T-helper 2 cell treated with Interferon-gamma antibody and Interleukin-4, amounts not matched to agents 5 μg/mL and 100 μg/mL, for 36 hours (primary cell): ENCODE measurements around the gene WDR87.
"Not testable (repeated sequence)": the region's sequence is repeated elsewhere in the genome, so short reads cannot be mapped to it uniquely, and the experiment has no call there.

Experiments used
- DNase-seq: peaks from one replicate; pipeline ENCODE4 v3.0.0; 2021; ENCODE audit warnings: low spot score
- H3K27ac Mint-ChIP-seq: one replicate; pipeline ENCODE4 v1.8.0; 2021; ENCODE audit warnings: mild to moderate bottlenecking, mixed read lengths
- H3K27me3 Mint-ChIP-seq: one replicate; pipeline ENCODE4 v1.8.0; 2021; ENCODE audit warnings: low read depth, mixed read lengths
- H3K36me3 Mint-ChIP-seq: one replicate; pipeline ENCODE4 v1.8.0; 2021; ENCODE audit warnings: low read depth, mixed read lengths
- H3K4me1 Mint-ChIP-seq: one replicate; pipeline ENCODE4 v1.8.0; 2021; ENCODE audit warnings: low read depth, mixed read lengths
- H3K4me3 Mint-ChIP-seq: one replicate; pipeline ENCODE4 v1.8.0; 2022; ENCODE audit warnings: mild to moderate bottlenecking, moderate library complexity, mixed read lengths
- H3K9me3 Mint-ChIP-seq: one replicate; pipeline ENCODE4 v1.8.0; 2021; ENCODE audit warnings: mixed read lengths

Gene WDR87

DNA sequence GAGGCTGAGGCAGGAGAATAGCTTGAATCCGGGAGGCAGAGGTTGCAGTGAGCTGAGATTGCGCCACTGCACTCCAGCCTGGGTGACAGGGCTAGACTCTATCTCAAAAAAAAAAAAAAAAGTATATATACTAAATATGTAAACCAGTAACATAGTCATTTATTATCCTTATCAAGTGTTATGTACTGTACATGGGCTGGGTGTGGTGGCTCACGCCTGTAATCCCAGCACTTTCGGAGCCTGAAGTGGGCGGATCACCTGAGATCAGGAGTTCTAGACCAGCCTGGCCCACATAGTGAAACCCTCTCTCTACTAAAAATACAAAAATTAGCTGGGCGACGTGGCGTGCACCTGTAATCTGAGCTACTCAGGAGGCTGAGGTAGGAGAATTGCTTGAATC lies 18.2 kb upstream of the WDR87 start:
- not testable (repeated sequence) for DNase-seq, H3K27ac Mint-ChIP-seq, H3K36me3 Mint-ChIP-seq, H3K4me3 Mint-ChIP-seq, H3K9me3 Mint-ChIP-seq, H3K27me3 Mint-ChIP-seq, H3K4me1 Mint-ChIP-seq

DNA sequence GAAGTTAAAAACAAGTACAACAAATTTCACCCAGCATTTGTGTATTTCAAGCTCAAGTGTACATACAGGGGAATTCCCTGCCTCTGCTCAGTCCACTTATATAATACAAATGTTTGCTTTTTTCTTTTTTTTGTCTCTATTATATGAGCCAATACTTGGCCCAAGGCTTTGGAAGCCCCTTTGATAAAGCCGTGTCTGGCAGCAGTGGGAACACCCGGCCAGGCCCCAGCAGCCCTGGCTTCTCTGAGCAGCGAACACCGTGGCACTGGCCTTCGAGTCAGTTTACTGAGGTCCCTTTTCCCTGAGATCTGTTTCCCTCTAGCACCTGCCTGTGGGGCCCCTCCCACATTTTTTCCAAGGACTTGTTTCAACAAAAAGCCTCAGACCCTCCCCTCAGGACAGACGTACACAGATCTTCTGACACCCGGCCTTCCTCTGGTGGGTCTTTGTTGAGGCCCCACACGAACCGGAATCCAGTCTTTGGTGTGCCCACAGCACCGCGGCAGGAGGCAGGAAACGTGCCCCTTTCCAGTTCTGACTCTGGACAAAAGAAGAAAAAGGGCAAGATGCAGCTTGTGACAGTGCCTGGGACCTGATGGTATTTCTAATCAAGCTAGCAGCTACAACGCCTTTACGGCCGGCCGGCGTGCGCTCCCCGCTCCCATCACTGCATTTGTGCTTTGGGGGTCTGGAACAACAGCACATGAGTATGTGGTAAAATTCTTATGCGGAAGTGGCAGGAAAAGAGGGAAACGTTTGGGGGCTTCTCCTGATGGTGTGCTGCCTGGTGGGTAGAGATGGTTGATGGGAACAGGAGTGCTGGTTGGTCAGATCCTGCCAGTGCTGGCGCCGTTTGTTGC lies 14.4 kb upstream of the WDR87 start:
- no peak overlapping the region for H3K4me3 Mint-ChIP-seq
- no peaks in the 10 kb centered on the region for H3K36me3 Mint-ChIP-seq
- no peaks in the 10 kb centered on the region for H3K9me3 Mint-ChIP-seq
- H3K27me3 Mint-ChIP-seq: no peaks in the 10 kb centered on the region
- DNase-seq: no peak
- peaks cover 4% of the 10 kb centered on the region for H3K4me1 Mint-ChIP-seq
- no peak overlapping the region for H3K27ac Mint-ChIP-seq

DNA sequence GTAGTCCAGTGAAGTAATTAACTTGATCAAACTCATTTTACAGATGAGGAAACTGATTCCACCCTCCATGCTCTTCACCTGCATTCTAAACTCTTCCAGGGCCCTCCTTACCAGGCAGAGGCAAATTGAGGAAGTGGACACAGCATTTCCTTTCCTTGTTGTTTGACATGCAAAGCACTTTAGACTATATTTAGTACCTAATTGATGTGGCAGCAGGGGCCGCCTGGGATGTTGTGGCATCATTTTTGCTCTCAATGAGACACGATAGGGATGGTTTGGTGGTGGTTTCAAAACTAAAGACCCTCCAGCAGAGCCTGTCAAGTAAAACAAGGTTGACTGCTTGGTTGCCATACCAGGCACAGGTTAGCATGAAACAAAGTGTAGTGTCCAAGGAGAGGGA lies 8.5 kb upstream of the WDR87 start:
- H3K36me3 Mint-ChIP-seq: no peaks in the 10 kb centered on the region
- no peak overlapping the region for H3K4me3 Mint-ChIP-seq
- no peak overlapping the region for H3K27ac Mint-ChIP-seq
- peaks cover 10% of the 10 kb centered on the region for H3K4me1 Mint-ChIP-seq
- H3K9me3 Mint-ChIP-seq: no peaks in the 10 kb centered on the region
- no peak for DNase-seq
- H3K27me3 Mint-ChIP-seq: no peaks in the 10 kb centered on the region

DNA sequence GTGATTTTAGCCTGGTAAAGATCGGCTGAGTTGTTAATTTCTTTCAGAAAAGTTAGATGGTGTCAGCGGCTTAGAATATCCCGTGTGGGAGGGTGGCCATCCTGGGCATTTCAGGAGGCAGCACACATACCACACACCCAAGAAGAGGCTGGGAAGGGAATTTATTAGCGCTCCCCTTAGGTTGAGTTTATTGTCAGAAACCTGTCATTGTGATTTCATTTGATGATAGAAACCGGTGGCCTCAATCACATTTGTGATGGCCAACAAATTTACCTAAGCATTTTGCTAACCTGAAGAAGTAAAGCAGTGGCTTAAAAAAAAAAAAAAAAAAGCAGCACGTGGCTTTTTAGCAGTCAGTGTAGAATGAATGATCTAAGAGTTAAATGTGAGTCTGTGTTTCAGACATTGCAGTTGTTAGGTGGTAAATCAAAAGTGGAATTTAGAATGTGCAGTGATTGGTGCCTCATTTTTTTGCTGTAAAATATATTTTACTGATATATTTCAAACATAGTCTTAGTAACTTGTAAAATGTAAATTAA lies 3.3 kb upstream of the WDR87 start:
- Mint-ChIP-seq H3K9me3 (no peaks in the 10 kb centered on the region), H3K27me3 (no peaks in the 10 kb centered on the region), H3K4me1 (peaks cover 18% of the 10 kb centered on the region), H3K4me3 (no peak overlapping the region), H3K36me3 (no peaks in the 10 kb centered on the region), H3K27ac (no peak overlapping the region)
- no peak for DNase-seq

DNA sequence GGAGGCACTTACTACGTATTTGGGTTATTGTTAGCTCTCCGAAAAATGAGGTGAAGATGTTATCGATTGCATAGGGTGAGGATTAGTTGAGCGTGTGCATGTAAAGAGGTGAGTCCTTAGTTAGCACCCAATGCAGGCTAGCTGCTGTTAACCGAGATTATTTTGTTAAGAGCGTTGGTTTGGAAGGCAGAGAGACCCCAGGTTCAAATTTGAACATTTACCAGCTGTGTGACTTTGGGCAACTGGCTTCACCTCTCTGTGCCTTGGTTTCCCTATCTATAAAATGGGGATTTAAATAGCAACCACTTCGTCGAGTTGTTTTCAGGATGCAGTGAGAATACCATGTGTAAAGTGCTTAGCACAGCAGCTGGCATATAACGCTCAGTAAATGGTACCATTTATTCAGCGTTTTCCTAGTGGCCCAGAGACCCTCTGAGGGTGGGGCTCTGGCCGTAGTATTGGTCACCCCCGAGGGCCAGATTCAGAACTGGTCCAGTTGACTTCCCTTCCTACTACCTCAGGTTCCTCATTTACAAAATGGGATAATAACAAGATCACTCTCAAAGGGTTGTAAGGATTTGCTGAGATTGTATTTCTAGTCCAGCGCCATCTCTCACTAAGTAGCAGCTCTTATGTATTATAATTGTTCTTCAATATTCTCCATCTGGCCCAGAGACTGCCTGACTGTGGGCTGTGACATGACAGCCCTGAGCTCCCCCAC lies 1.5 kb upstream of the WDR87 start:
- Mint-ChIP-seq H3K4me1 (peaks cover 15% of the 10 kb centered on the region), H3K36me3 (no peaks in the 10 kb centered on the region), H3K27me3 (no peaks in the 10 kb centered on the region), H3K4me3 (peak overlapping the region; percentile 77), H3K27ac (peak overlapping the region; percentile 1), H3K9me3 (no peaks in the 10 kb centered on the region)
- no peak for DNase-seq

DNA sequence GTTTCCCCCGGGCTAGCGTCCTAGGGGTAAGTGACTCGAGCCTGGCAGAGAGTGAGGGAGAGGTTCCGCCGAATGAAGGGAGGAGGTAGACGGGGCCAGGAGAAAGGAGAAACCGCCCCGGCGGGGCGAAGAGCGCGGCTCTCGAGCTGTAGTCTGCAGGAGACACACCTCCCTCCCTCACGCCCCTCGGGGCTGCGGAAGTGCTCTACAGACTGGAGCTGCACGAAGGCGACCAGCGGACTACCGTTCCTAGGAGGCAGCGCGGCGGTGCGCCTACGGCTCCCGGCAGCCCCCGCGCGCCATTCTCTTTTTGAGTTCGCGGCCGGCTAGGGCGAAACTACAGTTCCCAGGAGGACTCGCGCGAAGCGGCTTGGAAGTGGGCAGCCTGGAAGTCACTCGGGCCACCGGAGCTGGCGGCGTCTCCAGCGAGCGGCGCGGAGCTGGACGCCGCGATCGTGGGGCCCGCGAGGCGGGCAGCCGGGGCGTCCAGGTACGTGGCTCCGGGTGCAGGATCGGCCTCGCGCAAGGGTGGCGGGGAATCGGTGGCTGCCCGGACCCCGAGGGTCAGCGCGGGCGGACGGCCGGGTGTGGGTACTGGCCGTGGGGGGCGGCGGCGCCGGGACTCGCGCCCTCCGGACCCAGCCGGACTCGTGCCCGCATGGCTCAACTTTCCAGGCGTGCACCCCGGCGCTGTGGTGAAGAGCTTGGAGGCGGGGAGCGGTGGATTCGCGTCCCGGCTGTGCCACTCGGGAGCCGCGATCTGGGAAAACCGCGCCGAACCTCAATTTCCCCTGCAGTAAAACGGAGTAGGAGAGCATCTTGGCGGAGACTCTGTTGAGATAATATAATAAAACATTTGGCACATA lies 708 bp upstream of the WDR87 start, which contains the start of gene SIPA1L3:
Gene SIPA1L3 (plus strand): TSS at position 340 of the 866 bp plus-strand sequence. CDS start 174,358 bp downstream, outside the sequence.
- Mint-ChIP-seq H3K4me3 (peak within 1 kb of the TSS; percentile 90), H3K36me3 (no peaks in the 10 kb centered on the region), H3K27me3 (no peaks in the 10 kb centered on the region), H3K9me3 (no peaks in the 10 kb centered on the region), H3K27ac (peak within 1 kb of the TSS; percentile 31), H3K4me1 (peaks cover 15% of the 10 kb centered on the region)
- peak; percentile 95 for DNase-seq

DNA sequence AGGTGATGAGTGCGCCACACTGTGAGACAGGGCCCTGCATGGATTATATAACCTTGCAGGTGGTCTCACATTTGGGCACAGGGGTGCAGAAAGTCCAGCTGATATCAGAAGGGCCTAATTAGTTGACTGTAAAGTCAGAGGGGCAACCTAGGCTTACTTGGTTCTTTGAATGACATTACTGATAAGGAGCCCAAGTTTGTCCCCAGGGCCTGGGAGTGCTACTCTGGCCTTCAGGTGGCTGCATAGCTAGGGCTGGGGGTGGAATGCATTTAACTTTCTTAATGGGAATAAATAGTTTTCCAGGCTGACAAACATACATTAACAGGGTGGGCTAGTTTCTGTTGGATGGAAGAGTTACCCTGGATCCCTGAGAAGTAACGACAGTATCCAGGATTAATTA lies 3.3 kb downstream of the WDR87 start:
- H3K27me3 Mint-ChIP-seq: no peaks in the 10 kb centered on the region
- H3K4me1 Mint-ChIP-seq: peaks cover 9% of the 10 kb centered on the region
- no peak overlapping the region for H3K4me3 Mint-ChIP-seq
- no peaks in the 10 kb centered on the region for H3K9me3 Mint-ChIP-seq
- H3K27ac Mint-ChIP-seq: no peak overlapping the region
- no peak for DNase-seq
- no peaks in the 10 kb centered on the region for H3K36me3 Mint-ChIP-seq

DNA sequence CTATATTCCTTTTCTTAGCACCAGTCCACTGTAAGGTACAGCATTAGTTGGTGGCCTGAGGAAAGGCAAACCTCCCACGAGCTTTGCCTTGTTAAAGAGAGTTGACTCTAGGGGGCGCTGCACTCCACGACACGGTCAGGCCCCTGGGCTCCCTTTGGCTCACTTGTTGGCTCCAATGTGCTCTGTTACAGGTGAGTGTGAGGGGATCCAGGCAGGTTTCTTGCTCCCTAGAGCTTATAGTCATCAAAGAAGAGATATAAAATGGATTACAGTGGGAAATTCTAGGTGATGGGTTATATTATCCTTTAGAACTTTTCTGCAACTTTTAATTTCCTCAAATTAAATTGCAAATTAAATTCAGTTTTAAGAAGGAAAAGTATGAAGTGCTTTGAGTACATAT lies 3.7 kb downstream of the WDR87 start:
- no peaks in the 10 kb centered on the region for H3K9me3 Mint-ChIP-seq
- peaks cover 8% of the 10 kb centered on the region for H3K4me1 Mint-ChIP-seq
- no peak overlapping the region for H3K27ac Mint-ChIP-seq
- H3K36me3 Mint-ChIP-seq: no peaks in the 10 kb centered on the region
- peak; percentile 68 for DNase-seq
- H3K4me3 Mint-ChIP-seq: no peak overlapping the region
- no peaks in the 10 kb centered on the region for H3K27me3 Mint-ChIP-seq

DNA sequence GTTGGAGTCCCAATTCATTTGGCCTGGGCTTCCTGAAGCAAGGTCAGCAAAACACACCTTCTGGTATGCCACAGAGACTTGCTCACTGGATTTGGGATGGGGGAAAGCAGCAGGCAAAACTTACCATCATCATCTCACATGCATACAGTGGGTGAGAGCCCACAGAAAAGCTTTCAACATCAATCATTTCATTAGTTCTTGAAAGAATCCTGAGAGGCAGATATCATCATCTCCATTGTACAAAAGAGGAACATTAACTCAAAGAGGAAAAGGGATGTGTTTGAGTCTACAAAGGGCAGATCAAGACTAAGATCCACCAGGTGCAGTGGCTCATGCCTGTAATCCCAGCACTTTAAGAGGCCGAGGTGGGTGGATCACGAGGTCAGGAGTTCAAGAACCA lies 6.4 kb downstream of the WDR87 start:
- no peak overlapping the region for H3K27ac Mint-ChIP-seq

DNA sequence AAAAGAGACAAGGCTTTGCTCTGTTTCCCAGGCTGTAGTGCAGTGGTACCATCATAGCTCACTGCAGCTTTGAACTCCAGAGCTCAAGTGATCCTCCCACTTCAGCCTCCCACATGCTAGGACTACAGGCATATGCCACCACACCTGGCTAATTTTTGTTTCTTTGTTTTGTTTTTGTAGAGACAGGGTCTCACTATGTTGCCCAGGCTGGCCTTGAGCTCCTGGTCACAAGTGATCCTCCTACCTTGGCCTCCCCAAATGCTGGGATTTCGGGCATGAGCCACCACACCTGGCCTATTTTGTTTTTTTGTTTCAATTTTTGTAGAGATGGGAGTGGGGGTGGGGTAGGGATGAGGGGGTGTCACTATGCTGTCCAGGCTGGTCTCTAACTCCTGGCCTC lies 6.9 kb downstream of the WDR87 start:
- H3K27ac Mint-ChIP-seq: no peak overlapping the region
- H3K4me1 Mint-ChIP-seq: peaks cover 3% of the 10 kb centered on the region
- no peak overlapping the region for H3K4me3 Mint-ChIP-seq
- H3K9me3 Mint-ChIP-seq: no peaks in the 10 kb centered on the region
- DNase-seq: no peak
- no peaks in the 10 kb centered on the region for H3K36me3 Mint-ChIP-seq
- H3K27me3 Mint-ChIP-seq: no peaks in the 10 kb centered on the region

More for the DNA sequence above, 6.4 kb downstream of the WDR87 start:
- Mint-ChIP-seq H3K9me3 (no peaks in the 10 kb centered on the region), H3K4me3 (no peak overlapping the region), H3K36me3 (no peaks in the 10 kb centered on the region), H3K4me1 (peaks cover 3% of the 10 kb centered on the region), H3K27me3 (no peaks in the 10 kb centered on the region)
- no peak for DNase-seq

DNA sequence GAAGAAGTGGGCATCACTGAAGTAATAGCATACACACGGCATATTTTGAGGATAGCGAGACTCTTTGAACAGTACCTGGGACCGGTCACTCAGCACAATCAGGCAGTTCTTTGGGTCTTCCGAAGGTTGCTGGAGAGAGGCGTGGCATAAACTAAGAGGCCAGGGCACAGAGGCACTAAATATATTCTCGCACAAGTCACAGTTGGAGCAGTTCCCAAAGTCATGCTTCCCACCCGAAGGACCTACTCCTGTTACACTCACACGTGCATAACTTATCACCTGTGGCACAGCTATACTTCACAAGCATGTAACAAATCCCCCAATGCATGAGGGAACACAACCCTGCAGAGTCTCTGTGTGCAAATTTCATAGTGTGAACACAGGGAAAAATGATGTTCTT lies 10.2 kb downstream of the WDR87 start:
- Mint-ChIP-seq H3K36me3 (no peaks in the 10 kb centered on the region), H3K9me3 (peaks cover 4% of the 10 kb centered on the region), H3K4me1 (peaks cover 3% of the 10 kb centered on the region), H3K27me3 (no peaks in the 10 kb centered on the region), H3K27ac (no peak overlapping the region), H3K4me3 (no peak overlapping the region)
- DNase-seq: no peak

DNA sequence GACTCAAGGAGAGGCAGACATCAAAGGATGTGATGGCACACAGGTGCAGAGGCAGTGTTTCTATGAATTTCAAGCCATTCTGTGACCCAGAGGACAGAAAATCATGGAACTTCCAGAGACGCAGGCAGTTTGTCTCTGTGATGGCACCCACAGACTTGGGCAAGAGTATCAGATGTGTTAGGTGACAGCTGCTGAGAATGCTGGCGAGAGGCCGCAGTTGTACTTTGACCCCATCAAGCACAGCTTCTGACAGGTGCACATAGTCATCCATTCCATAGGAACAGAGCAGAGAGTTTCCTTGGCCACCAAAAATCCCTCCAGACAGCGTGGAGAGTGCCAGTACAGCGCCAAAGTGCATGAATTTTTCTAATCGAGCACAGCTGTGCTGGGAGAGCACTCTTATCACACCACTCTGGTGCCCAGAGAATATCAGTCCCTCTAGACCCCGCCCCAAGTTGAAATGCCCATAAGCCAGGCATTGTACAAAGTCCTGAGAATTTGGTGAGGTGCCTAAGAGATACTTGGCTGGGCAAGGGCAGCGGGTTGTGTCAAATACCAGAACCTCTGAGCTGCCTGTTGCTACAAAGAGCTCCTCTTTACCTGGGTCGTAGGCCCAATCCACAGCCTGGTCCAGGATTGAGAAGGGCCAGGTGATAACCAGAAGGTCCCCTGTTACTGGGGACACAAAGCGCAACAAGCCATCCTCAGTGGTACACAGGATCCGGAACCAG lies 12.4 kb downstream of the WDR87 start:
- no peak for DNase-seq
- no peaks in the 10 kb centered on the region for H3K36me3 Mint-ChIP-seq
- peaks cover 3% of the 10 kb centered on the region for H3K4me1 Mint-ChIP-seq
- H3K4me3 Mint-ChIP-seq: no peak overlapping the region
- no peak overlapping the region for H3K27ac Mint-ChIP-seq
- peaks cover 4% of the 10 kb centered on the region for H3K9me3 Mint-ChIP-seq
- H3K27me3 Mint-ChIP-seq: no peaks in the 10 kb centered on the region

DNA sequence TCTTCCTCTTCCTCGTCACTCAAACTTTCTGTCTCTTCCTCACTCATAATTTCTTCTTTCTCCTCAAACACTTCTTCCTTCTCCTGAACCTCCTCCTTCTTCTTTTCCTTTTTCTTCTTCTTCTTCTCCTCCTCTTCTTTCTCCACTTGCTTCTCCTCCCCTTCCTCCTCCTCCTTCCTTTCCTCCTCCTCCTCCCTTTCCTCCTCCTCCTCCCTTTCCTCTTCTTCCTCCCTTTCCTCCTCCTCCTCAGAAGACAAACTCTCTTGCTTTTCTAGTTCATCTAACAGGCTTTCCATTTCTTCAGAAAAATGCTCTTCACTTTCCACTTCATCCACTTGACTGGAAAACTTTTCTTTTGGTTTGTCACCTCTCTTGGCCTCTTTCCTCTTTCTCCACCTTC lies 19.8 kb downstream of the WDR87 start:
- H3K36me3 Mint-ChIP-seq: no peaks in the 10 kb centered on the region
- no peak overlapping the region for H3K27ac Mint-ChIP-seq
- no peak for DNase-seq
- H3K4me3 Mint-ChIP-seq: no peak overlapping the region
- H3K4me1 Mint-ChIP-seq: no peaks in the 10 kb centered on the region
- no peaks in the 10 kb centered on the region for H3K27me3 Mint-ChIP-seq
- peaks cover 23% of the 10 kb centered on the region for H3K9me3 Mint-ChIP-seq
